Measurements from ENCODE around the gene SPOPL. TPM values are rescaled to one million over a fixed set of nuclear protein-coding genes. Genes with fewer than 3 reads are reported as not detected.

SPOPL gene
- total and polyA plus RNA-seq, 2 of the 4 experiments (the other 2 are of a cell fraction): 4.8 to 20.3 TPM

DNA sequence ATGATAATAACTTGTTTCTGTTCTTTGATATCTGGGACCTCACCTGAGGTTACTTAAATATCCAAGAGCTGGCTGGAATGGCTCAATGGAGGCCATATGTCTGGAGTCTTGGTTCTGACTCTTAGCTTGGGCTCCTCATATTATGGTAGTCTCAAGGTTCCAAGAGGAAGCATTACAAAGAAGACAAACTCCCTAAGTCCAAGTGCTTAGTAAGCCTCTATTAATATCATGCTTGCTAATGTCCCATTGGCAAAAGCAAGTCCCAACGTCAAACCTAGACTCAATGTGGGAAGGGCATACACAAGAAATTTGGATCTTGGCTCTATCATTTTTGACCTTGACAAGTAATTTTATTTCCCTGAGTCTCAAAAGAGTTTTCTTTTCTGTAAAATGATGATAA, 49.2 kb upstream of the SPOPL start:
- no peak overlapping the region for H2BK20ac ChIP-seq (ENCODE audit: low read depth, low read length)
- H2AFZ ChIP-seq (replicated peaks; ENCODE audit: low read length, poor library complexity): no peak overlapping the region
- dilution Hi-C loops (cut with HindIII; ENCODE audit: low sequenced_read_pairs, unreplicated experiment) (no loop called here), intact Hi-C loops (cut with micrococcal nuclease) (no loop called here), in situ Hi-C loops (cut with MboI; ENCODE audit: low sequenced_read_pairs) (no loop called here)
- H3K14ac ChIP-seq (replicated peaks; ENCODE audit: low read depth, low read length): no peak overlapping the region
- no peak overlapping the region for H3K4me3 ChIP-seq (ENCODE audit: insufficient read depth, low read depth, low read length)
- no peaks in the 10 kb centered on the region for H3K36me3 ChIP-seq (ENCODE audit: control insufficient read depth, insufficient read depth, low read length)
- no peak overlapping the region for H2BK5ac ChIP-seq (ENCODE audit: low read depth, low read length, poor library complexity, severe bottlenecking)
- ATAC-seq (ENCODE audit: low read depth): no peak
- H2BK120ac ChIP-seq (ENCODE audit: low read depth, low read length): no peak overlapping the region
- H3K4ac ChIP-seq (ENCODE audit: low read depth, low read length): no peak overlapping the region
- H3K27ac ChIP-seq (ENCODE audit: insufficient read depth, low read length): no peak overlapping the region
- no peak for TF ChIP-seq SMC3 (IDR thresholded peaks at IDR 0.05; ENCODE audit: low read depth, low read length)
- no peak for TF ChIP-seq CEBPB (IDR thresholded peaks at IDR 0.05; ENCODE audit: low read depth, low read length)
- TF ChIP-seq RAD21 (IDR thresholded peaks at IDR 0.05; ENCODE audit: low read length): no peak
- no peak for TF ChIP-seq CHD1 (IDR thresholded peaks at IDR 0.05; ENCODE audit: low read depth, low read length)
- no peak for TF ChIP-seq MAZ (IDR thresholded peaks at IDR 0.05; ENCODE audit: borderline replicate concordance, low read depth, low read length)
- TF ChIP-seq FOS (IDR thresholded peaks at IDR 0.05; ENCODE audit: low read depth, low read length): no peak
- H3K4me2 ChIP-seq (ENCODE audit: low read depth, low read length): no peak overlapping the region
- H4K8ac ChIP-seq (ENCODE audit: low read depth in 2 of 2, low read length in 2 of 2): no peak overlapping the region
- no peaks in the 10 kb centered on the region for H3K4me1 ChIP-seq (ENCODE audit: control insufficient read depth, insufficient read depth, low read length)
- no peaks in the 10 kb centered on the region for H4K20me1 ChIP-seq (ENCODE audit: insufficient read depth, low read length)
- H3K56ac ChIP-seq (ENCODE audit: extremely low read depth, insufficient read depth, low read length): no peak overlapping the region
- no peak overlapping the region for H3K9ac ChIP-seq (ENCODE audit: low read depth, low read length)
- H3K18ac ChIP-seq (ENCODE audit: low read depth, low read length): no peak overlapping the region
- no peak overlapping the region for H4K5ac ChIP-seq (ENCODE audit: low read depth, low read length)
- no peak overlapping the region for H2AK5ac ChIP-seq (ENCODE audit: low read depth, low read length)
- ChIA-PET CTCF (no interaction called here), POLR2A (ENCODE audit: unreplicated experiment) (no interaction called here)
- H3K79me1 ChIP-seq (ENCODE audit: low read depth in 1 of 2, low read length in 2 of 2): no peaks in the 10 kb centered on the region
- no TSS peak for BruUV-seq (replicated peaks)
- H2AK9ac ChIP-seq (replicated peaks; ENCODE audit: low read depth, low read length, poor library complexity): no peak overlapping the region
- no CpG with 5 or more reads among the region's 1 CpG for WGBS, 2 experiments (ENCODE audit: extremely low coverage in 2 of 2, insufficient read length in 1 of 2)
- H3K9me1 ChIP-seq (ENCODE audit: insufficient read depth, low read length): no peaks in the 10 kb centered on the region
- no peak overlapping the region for H2BK15ac ChIP-seq (ENCODE audit: low read depth, low read length)
- H3K27me3 ChIP-seq (ENCODE audit: control insufficient read depth, insufficient read depth, low read length): no peaks in the 10 kb centered on the region
- no peak overlapping the region for H3K23ac ChIP-seq (ENCODE audit: low read depth, low read length)
- DNase-seq: no peak
- H3K9me3 ChIP-seq (ENCODE audit: control insufficient read depth, insufficient read depth, low read length): no peaks in the 10 kb centered on the region
- no peak overlapping the region for H4K91ac ChIP-seq (ENCODE audit: insufficient read depth, low read depth, low read length)
